GM19395 (cell line): ENCODE measurements around the gene NFIC.

Source experiments
- ATAC-seq: cut with Tn5 transposase; IDR thresholded peaks from one replicate; pipeline ENCODE4 v1.9.1; 2021; ENCODE audit warnings: mild to moderate bottlenecking, moderate library complexity; ENCODE audit not compliant: unreplicated experiment

NFIC gene

GRCh38 chr19:3358689-3359014 lies 7.7 kb upstream of the NFIC start:
- ATAC-seq = no peak

GRCh38 chr19:3359015-3359918 lies 7.1 kb upstream of the NFIC start:
- no peak for ATAC-seq

DNA sequence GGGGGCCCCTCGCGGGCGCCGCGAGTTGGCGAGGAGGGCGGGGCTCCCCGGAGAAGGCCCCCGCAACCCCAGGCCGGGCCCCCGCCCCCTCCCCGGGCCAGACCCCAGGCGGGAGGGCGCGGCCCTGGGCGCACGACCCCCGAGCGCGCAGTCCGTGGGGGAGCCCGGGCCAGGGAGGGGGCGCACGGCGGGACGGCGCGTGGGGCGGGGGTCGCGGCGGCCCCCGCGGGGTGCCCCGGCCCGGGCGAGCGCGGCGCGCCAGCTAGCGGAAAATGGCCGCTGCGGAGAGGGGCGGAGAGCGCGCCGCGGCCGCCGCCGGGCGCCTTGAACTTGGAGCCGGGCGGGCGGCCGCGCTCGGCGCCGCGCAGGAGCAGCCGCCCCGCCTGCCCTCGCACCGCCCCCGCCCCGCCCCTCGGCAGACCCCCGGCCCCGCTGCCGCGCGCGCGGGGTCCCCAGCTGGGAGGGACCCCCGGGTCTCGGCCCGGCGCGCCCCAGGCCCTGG lies 6.4 kb upstream of the NFIC start:
- no peak for ATAC-seq

DNA sequence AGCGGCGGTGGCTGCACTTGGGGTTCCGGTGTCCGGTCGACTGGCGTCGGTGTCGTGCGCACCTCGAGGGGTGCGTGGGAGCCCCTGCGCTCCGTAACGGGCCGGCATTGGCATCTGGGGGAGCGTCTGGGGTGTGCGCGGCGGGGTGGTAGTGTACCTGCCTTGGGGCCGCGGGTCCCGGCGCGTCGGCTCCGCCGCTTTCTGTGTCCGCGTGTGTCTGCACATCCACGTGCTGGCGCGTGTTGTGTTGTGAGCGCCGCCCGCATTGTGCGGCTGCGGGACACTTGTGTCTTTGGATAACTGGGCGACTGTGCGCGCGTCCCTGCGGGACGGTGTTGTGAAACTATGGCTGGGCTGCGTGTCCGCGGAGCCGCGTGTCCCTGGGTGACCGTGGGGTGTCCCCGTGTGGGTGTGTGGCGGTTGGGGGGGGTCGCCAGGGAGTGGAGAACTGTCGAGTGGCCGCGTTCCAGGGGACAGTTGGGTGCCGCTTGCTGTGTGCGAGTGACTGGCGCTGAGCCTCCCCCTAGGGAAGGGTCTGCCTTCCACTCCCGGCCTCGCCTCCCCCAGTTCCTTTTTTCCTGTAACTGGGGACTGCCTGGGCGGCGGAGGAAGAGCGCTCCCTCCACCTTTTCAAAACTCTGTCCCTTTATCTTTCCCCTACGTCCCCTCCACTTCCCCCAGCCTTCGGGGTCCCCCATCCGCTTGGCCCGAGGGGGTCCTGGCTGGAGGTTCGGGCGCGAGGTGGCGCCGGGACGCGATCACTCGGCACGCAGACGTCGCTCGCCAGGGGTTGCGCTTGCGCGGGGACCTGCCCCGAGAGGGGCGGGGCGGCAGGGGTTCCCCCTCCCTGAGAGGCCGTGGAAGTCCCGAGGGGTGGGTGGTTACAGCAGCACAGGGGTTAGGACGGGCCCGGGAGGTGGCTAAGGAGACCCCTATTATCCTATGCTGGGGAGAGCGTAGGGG lies 5.7 kb upstream of the NFIC start:
- ATAC-seq = no peak

- ATAC-seq = no peak
These were observed 4.8 kb upstream of the NFIC start for GRCh38 chr19:3361384-3362216.

DNA sequence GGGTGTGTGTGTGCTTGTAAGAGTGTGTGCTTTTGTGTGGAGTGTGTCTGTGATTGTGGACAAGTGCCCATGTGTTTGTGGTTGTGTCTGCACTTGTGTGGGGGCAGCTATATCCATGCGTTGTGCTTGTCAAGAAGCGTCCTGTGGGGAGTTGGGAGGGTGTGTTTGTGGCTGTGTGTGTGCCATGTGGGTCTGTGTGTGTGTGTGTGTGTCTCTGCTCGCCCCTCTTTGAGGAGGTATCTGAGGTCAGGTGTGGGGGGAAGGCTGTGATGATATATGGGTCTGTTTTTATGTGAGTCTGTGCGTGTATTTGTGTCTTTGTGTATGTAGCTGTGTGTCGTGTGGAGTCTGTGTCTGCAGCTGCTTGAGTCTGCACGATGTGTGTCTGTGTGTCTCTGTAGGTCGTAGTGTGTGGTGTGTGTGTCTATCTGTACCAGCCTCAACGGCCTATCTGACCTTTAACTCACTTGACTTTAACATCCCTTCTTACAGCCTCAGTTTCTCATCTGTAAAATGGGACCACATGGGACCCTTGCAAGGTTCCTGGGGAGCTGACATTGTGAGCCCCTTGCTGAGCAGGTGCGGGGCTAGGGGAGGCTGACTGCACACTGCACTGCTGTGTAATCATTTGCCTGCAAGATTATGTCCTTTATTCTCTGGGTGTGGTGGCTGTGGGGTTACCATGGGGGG lies 4.0 kb upstream of the NFIC start:
- ATAC-seq = no peak

DNA sequence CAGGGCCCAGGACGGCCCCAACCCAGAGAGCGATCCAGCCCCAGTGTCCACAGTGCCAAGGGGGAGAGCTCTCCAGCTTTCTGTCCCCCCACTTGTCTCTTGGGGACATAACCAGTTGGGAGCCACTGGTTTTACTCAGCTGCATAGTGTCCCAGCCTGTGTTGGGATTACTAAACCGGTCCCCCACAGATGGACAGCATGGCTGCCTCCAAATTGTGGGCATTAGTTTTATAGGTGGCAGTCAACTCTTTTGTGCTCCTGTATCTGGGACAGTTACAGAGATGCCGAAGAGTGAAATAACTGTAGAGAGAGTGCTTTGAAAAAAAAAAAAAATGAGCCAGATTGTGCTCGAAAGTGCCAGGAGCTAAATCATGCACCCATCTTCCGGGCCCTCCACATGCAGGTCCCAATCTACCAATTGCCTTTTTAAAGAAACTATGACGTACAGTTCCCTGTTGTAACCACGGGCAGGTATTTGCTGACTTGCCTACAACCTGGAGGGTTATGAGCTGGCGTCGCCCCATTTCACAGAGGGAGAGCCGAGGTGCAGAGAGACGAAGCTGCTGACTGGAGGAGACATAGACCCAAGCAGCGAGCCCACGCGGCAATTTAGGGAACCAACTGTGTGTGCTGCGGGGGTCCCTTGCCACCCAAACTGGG lies 2.4 kb upstream of the NFIC start:
- no peak for ATAC-seq

DNA sequence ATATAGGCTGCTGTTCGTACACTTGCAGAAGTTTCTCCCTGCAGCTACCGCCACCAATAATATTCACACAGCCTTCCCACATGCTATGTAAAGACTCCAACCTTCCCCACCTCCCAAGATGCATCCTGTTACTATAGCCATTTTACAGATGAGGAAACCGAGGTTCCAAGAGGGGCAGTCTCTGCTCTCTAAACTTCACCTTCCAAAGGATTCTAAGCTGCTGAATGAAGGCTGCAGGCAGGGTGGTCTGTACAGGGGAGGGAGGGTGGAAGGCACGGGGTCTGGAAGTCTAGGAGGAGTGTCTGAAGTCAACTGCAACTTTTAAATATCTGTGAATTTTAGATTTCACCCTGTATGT lies 1.9 kb upstream of the NFIC start:
- ATAC-seq = no peak

- no peak for ATAC-seq
These were observed 1.1 kb upstream of the NFIC start for GRCh38 chr19:3365093-3365835.

- ATAC-seq = no peak
These were observed 607 bp downstream of the NFIC start for GRCh38 chr19:3366753-3367627.

DNA sequence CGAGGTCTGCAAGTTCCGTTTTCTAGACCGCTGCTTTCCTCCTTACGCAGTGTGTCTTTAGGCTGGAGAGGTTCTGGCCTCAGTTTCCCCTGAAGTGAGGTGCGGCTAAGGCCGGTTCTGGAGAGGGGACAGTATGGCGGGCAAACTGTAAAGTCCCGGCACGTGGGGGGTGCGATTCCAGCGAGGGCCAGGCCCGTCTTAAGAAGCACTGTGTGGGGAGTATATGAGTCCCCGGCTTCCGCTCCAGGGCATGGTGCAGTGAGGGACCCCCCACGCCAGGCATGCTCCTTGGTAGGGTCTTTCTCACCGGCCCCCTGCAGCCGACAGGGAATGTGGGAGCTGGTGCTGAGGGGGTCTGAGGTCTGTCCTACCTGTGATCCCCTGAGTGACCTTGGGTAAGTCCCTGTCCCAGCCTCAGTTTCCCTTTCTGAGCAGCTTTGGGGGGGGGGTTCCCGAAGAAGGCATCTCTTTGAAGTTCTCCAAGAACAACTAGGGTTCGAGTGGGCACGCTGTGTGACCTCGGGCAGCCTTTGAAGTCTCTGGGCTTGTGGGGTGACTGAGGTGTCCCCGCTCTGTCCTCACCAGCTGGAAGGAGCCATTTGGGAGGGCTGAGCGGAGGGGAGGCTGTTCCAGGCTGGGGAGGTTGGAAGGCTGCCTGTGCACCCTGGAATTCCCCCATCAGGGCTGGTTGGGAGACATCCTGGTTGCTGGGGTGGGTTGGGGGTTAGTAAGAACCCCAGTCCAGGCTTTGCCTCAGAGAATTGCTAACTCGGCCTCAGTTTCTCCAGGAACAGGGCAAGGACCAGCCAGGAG lies 1.5 kb downstream of the NFIC start:
- ATAC-seq = no peak

- ATAC-seq = no peak
These were observed 2.0 kb downstream of the NFIC start for GRCh38 chr19:3368441-3368795.

GRCh38 chr19:3368848-3369336 lies 2.5 kb downstream of the NFIC start:
- ATAC-seq = no peak

DNA sequence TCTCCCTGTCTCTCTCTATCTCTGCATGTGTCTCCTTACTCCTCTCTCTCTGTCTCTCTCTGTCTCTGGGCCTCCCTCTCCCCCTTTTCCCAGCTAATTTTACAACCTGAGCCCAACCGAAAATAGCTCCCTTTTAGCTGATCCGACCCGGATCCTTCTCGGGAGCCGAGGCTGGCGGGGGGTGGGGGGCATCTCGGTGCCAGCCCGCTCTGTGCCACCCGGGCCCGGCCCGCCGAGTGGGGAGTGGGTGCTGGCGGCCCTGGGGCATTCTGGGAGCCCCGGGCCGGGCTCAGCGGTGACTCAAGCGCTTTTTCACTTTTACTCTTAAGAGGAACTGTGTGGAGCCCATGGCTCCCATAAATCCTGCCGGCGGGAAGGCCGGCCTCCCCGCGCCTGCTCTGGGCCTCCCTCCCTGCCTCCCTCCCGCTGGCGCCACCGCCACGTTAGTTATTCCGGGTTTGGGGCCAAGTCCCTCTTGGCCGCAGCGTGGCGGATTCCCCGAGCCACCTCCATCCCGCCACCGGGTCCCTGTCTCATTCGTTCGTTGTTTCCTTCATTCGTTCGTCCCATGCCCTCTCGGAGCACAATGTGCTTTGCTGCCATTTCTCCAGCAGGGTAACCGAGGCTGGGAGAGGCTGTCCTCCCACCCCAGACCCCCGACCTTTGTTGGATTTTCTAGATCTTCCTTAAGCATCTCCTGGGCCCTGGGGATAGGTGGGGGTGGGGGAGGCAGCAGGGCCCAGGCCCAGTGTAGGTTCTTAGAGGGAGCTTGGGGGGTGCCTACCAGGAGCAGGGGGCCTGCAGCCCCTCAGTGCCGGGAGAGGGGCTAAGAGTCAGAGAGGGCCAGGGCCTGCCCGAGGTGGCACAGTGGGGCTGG lies 3.2 kb downstream of the NFIC start:
- ATAC-seq = no peak

DNA sequence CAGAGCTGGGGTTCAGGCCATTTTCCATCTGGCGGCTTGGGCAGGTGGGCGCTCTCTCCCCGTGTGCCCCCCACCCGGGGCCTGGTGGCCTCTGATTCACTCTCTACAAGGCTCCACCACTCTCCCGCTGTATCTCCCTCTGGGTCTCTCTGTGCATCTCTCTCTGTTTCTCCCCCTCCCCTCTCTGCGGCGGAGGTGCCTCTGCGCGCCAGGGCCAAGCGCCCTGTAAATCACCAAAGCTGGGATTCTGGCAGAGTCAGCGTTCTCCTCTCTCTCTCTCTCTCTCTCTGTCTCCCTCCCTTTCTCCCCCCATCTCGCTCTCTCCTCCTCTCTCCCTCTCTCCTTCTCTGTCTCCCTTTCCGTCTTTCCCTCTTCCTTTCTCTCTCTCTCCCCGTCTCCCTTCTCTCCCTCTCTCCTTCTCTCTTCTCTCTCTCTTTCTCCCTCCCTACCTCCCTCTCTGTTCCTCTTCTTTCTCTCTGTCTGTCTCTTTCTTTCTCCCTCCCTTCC lies 3.9 kb downstream of the NFIC start:
- no peak for ATAC-seq
